ENCODE results near the gene GLDN. TPM values are rescaled to one million over a fixed set of nuclear protein-coding genes. Genes with fewer than 3 reads are reported as not detected.

The GLDN gene
- total RNA-seq, 4 donors from 2014 or later, result 0.77 to 11.8 (median 3.7) TPM

DNA sequence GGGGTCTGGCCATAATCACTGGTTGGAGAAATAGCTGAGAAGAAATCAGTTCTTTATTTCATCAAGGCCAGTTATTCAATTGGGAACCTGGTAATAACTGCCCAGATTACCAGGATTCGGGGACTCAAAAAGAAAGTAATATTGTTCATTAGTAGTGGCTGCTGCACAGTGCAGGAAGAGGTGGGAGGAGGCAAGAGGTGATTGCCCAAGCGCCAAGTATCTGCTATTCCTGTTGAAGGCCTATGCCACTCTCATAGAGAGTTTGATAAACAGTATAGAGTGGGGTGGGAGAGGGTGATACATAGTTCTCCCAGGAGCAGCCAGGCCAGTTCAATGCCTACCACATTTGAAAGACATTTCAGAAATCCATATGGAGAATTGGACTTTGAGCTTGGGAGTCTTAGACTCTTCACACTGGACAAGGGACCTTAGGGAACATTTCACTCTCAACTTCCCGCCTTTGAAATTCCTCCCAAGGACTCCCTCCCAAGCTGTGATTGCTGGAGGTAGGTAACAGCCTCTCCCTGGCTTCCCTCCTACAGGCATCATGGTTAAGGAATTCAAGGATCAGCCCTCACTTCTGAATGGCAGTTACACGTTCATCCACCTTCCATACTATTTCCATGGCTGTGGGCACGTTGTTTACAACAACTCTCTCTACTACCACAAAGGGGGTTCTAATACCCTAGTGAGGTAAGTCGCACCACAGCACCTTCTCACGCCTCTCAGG is 59.8 kb downstream of the GLDN start:
- intact Hi-C loops (cut with DNase I; ENCODE audit: low total_unique reads), result no loop called here
- no peak overlapping the region for H3K4me3 ChIP-seq
- H3K36me3 ChIP-seq, result no peaks in the 10 kb centered on the region
- no peaks in the 10 kb centered on the region for H3K4me1 ChIP-seq
- H3K9me3 ChIP-seq, result no peaks in the 10 kb centered on the region
- no peak for DNase-seq
- H3K27ac ChIP-seq, result no peak overlapping the region
- TF ChIP-seq POLR2A (IDR thresholded peaks at IDR 0.05), result no peak
- TF ChIP-seq, protein P1, sequence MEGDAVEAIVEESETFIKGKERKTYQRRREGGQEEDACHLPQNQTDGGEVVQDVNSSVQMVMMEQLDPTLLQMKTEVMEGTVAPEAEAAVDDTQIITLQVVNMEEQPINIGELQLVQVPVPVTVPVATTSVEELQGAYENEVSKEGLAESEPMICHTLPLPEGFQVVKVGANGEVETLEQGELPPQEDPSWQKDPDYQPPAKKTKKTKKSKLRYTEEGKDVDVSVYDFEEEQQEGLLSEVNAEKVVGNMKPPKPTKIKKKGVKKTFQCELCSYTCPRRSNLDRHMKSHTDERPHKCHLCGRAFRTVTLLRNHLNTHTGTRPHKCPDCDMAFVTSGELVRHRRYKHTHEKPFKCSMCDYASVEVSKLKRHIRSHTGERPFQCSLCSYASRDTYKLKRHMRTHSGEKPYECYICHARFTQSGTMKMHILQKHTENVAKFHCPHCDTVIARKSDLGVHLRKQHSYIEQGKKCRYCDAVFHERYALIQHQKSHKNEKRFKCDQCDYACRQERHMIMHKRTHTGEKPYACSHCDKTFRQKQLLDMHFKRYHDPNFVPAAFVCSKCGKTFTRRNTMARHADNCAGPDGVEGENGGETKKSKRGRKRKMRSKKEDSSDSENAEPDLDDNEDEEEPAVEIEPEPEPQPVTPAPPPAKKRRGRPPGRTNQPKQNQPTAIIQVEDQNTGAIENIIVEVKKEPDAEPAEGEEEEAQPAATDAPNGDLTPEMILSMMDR (IDR thresholded peaks at IDR 0.05), result no peak
- H3K27me3 ChIP-seq, result no peaks in the 10 kb centered on the region

DNA sequence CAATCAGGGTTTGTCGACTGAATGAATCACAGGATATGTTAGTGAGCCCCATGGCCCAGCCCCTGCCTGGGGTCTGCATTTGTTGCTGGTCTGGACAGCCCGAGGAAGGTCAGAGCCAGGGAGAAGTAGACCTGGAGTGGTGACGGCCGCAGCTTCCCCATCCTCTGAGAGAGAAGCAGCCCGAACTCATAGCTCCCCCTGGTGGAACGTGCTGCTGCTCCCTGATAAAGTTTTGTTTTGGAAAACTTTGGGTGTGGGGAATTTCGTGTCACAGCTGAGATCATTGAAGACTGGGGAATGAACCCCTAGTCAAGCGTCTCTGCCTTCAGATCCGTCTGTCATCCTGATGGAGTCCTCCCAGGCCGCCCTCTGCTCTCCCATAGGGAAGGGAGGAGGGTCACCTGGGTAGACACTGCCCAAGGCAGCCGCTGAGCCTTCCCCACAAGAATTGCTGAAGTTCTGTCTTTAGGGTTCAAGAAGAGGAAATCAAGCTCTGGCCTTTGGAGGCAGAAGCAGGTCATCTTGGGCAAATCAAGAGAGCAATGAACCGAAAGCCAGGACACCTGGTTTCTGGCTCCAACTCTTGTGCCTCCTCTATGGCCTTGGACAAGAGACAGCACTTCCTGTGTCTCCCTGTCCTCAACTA is 60.5 kb downstream of the GLDN start:
- TF ChIP-seq, protein P1 (IDR thresholded peaks at IDR 0.05), result peak in 3 of 4 experiments; percentile 4 to 12 (median 7)
- TF ChIP-seq POLR2A (IDR thresholded peaks at IDR 0.05), result no peak
- H3K4me3 ChIP-seq, result no peak overlapping the region
- H3K9me3 ChIP-seq, result no peaks in the 10 kb centered on the region
- intact Hi-C loops (cut with DNase I; ENCODE audit: low total_unique reads), result no loop called here
- H3K27ac ChIP-seq, result no peak overlapping the region
- H3K4me1 ChIP-seq, result no peaks in the 10 kb centered on the region
- no peaks in the 10 kb centered on the region for H3K27me3 ChIP-seq
- no peak for DNase-seq
- no peaks in the 10 kb centered on the region for H3K36me3 ChIP-seq

DNA sequence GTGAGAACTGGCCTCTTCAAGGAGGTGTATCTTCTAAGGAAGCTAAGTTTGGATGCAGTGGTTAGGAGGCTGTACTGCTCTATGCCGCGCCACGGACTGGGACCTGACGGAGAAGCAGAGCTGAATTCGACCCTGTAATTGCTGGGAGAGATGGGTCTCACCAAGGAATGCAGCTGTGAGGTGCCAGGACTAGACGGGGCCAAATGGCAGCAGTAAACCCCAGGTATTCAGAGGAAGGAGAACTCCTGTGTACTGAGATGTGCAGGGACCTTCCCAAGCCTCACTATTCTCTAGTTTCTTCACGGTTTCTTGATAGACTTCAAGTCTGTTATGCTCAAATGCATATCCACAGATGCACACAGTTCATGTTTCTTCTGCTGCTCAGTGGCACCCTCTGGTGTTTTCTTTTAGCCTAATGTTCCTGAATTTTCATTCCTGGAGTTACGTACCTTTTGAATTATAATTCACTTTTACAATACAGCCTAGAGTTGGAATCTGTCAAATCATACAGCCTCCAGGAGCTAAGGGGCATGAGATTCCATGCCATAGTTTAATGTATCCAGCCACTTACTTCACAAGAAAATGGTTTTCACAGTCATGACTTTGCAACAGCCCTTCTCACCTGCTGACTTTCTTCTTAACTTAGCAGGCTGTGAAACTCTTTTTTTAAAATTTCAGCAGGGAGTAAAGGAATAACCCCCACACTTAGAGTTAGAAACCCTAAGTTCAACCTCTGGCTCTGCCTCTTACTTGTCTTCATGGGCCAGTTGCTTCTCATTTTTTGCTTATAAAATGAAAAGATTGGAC is 61.8 kb downstream of the GLDN start:
- no peaks in the 10 kb centered on the region for H3K27me3 ChIP-seq
- TF ChIP-seq POLR2A (IDR thresholded peaks at IDR 0.05), result no peak
- TF ChIP-seq, protein P1 (IDR thresholded peaks at IDR 0.05), result peak; percentile 19 to 51 (median 40)

DNA sequence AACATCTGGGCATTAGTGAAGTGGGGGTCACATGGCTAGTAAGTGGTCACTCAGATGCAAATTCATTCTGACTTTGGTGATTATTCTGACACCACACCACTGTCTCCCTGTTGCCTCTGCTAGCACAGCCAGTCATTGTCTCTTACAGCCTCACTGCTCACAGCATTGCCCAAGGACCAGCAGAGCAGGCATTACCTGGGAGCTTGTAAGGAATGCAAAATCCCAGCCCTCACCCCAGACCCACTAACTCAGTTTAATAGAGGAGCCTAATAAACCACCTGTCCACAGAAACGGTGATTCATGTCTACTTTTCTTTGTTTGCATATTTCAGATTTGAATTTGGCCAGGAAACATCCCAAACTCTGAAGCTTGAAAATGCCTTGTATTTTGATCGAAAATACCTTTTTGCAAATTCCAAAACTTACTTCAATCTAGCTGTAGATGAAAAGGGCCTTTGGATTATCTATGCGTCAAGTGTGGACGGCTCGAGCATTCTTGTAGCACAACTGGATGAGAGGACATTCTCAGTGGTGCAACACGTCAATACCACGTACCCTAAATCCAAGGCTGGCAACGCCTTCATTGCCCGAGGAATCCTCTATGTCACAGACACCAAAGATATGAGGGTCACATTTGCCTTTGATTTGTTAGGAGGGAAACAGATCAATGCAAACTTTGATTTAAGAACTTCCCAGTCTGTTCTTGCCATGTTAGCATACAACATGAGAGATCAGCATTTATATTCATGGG is 62.7 kb downstream of the GLDN start:
- Histone ChIP-seq H3K27me3 (no peaks in the 10 kb centered on the region), H3K4me1 (no peaks in the 10 kb centered on the region), H3K36me3 (no peaks in the 10 kb centered on the region), H3K9me3 (no peaks in the 10 kb centered on the region), H3K4me3 (no peak overlapping the region), H3K27ac (no peak overlapping the region)
- intact Hi-C loops (cut with DNase I; ENCODE audit: low total_unique reads), result no loop called here
- TF ChIP-seq POLR2A (IDR thresholded peaks at IDR 0.05), result no peak
- TF ChIP-seq, protein P1 (IDR thresholded peaks at IDR 0.05), result no peak
- DNase-seq, result no peak

More for the DNA sequence above, 61.8 kb downstream of the GLDN start:
- no peak for DNase-seq
- Histone ChIP-seq H3K4me3 (no peak overlapping the region), H3K27ac (no peak overlapping the region), H3K36me3 (no peaks in the 10 kb centered on the region), H3K4me1 (no peaks in the 10 kb centered on the region), H3K9me3 (no peaks in the 10 kb centered on the region)
- intact Hi-C loops (cut with DNase I; ENCODE audit: low total_unique reads), result no loop called here
